Ramos (cell line): Measurements from ENCODE around the gene RNF34.

Experiments used
- in situ Hi-C: fragments of 300-500 bp; cut with MboI; formaldehyde crosslinking; loops from one replicate; pipeline ENCODE4 v1.14.3; 2022; ENCODE audit warnings: low sequenced_read_pairs; ENCODE audit not compliant: unreplicated experiment

The RNF34 gene

DNA sequence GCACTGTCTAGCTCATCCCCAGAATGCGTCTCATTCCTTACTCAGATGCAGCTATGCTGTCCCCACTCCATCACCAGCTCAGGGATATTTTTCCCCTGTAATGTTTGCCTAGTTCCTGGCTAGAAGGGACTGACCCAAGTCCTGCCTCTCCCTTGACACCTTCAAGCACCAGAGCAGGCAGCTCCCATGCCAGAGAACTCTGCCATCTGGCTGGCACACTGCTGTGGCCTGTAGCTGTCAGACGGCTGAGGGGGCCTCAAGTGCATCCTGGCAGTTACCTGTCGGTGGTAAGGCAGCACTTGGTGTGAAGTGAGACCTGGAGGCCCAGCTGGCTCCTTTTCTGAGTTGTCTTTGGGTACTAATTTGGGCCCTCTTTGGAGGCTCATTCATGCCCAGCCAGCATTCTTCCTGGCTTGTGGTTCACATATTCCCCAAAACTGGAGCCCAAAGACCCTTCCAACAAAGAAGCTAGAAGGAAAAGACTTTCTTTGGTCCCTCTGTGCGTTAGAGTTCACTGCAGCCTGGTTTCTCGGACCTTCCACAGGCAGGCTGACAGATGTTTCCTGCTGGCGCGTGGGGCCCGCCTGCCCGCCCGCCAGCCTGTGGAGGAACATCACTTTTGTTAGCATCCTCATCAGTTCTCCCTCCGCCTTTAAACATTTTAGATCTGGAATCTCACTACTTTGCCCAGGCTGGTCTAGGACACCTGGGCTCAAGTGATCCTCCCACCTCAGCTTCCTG, 33.0 kb downstream of the RNF34 start:
- in situ Hi-C loops: no loop called here

DNA sequence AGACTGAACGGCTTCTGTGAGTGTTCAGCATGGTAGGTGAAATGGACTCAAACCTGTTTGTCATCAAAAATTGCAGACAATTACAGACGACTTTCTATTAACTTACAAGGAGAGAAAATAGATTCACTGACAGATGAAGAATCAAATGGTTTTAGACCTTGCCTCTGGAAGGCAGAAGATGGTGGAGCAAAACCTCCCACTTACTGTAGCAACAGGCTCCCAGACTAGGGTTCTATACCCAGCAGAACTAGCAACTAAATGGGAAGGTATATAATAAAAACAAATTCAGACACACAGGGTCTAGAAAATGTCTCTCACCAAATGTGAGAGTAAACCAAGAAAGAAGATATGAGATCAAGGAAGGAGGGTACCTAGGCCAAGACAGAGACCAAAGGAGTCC, 36.8 kb downstream of the RNF34 start:
- in situ Hi-C loops: no loop called here

DNA sequence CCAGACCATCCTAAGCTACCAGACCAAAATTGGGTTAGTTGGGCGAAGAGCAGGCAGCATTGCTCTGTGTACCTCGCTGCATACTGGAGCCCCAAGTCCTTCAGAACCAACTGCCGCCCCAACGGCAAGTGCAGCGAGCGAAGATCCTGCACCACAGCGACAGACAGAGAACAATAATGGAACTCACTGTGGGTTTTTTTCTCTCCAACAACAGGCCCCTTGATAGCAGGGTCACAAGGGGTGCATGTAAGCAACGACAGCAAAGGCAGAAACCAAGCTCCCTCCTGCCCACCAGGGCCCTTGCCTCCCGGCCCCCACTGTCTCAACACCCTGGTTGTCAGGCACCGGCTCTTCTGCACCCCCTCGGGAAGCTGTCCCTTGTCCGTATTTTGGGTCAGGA, 39.0 kb downstream of the RNF34 start:
- in situ Hi-C loops: no loop called here

DNA sequence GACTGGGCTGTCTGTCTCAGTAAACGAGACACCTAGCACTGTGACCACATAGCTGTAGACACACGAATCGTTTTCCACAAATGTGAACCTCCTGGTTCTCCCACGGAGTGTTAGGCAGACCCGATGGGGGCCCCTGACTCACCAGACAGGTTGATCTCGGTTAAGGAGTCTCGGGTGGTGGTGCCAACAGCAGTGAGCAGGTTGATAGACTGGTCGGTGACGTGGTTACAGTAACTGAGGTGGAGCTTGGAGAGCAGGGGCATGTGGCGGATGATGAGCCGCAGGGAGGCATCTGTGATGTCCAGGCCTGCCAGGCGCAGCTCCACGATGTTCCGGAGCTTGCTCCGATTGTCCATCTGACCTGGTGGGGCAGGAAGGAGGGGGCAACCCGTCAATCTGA, 39.8 kb downstream of the RNF34 start:
- in situ Hi-C loops: loop anchor here (10.0 kb wide), 1 partner anchor 95 kb away; no protein-coding TSS in a partner anchor

DNA sequence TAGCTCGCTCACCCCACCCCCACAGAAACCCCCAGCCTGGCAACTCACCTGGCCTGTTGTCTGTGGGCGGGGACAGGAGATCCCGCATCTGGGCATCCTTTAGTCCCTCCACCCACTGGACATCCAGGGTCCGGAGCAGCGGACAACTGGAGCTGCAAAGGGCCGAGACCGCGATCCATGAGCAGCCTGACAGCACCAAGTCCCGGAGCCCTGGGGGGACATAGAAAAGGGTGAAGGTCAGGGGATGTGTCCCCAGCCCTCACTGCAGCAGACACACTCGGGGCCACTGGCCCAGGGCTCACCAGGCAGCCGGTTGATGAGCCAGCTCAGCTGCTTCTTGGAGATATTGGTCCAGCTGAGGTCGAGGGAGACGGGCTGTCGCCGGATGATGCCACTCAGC, 40.9 kb downstream of the RNF34 start:
- in situ Hi-C loops: loop anchor here (10.0 kb wide), 1 partner anchor 96 kb away; no protein-coding TSS in a partner anchor

DNA sequence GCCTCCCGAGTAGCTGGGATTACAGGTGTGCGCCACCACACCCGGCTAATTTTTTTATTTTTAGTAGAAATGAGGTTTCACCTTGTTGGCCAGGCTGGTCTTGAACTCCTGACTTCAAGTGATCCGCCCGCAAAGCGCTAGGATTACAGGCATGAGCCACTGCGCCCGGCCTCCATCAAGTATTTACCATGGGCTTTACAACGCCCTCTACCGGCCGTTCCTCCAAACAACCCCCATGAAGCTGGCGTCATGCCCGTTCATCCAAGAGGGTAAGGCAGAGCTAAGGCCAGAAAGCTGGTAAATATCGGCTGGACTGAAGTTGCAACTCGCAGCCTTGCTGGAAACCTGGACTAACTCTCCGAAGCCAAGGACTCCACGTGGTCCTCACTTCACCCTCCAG, 41.6 kb downstream of the RNF34 start:
- in situ Hi-C loops: loop anchor here (10.0 kb wide), 1 partner anchor 97 kb away; no protein-coding TSS in a partner anchor

DNA sequence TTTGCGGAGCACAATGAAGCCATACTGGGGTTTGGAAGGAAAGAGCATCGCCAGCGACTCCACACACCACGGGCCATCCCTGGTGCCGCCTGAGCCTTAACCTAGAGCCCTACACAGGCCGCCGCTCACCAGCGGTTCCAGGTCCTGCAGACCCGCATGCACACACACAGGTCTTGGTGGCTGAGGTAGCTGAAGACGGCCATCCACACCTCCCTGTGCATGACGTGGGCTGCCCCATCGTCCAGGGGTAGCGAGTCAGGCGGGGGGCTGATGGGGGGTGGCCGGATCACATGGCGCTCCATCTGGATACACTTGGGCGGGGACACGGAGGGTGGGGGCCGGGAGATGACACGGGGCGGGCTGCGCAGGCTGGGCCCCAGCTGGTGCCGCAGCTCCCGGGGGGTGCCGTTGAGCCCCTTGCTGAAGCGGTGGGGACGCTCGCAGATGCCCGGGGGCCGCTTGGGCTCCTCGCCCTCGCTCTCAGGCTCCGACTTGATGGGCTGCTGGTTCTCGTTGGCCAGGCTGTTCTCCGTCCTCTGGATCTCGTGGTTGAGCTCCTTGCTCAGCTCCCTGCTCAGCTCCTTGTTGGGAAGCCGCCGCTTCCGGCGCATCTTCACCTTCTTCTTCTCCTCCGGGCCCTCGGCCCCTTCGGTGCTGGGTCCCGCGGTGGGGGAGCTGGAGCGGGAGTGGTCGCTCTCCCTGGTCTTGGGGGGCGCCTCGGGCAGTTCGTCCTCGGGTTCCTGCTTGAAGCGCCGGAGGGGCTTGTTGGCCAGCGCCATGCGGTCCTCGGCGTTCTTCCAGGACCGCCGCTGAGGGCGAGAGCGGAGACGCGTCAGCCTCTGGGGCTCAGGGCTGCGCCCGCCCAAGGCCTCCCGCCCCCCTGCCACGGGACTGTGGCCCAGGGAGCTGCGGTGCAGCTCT, 42.4 kb downstream of the RNF34 start:
- in situ Hi-C loops: loop anchor here (10.0 kb wide), 1 partner anchor 97 kb away; no protein-coding TSS in a partner anchor

DNA sequence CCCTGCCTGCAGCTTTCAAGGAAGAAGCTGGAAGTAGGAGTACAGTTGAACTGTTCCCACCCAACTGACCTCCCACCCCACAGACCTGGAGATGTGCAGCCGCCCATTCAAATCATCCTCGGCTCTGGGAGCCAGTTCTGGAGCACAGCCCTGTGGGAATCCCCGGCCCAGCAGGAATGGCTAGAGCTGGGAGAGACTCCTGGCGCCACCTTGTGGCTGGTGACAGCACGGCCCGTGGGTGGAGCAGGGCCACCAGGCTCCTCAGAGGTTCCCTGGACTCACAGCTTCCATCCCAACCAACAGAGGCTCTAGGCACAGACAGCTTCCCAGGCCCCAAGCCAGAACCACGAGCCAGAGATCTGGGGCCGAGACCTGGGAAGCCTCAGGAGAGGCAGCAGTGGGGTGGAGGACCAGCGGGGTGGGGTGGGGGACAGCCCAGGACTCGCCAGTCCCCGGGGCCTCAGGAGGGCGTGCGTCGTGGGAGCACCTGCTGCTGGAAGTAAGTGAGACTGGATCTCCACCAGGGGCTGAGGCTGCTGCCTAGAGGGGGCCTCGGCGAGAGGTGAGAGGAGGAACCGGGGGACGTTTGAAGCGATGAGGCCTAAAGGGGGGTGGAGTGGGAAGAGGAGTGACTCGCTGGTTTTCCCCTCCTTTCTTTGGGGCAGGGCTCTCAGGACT, 43.4 kb downstream of the RNF34 start:
- in situ Hi-C loops: loop anchor here (10.0 kb wide), 1 partner anchor 99 kb away; no protein-coding TSS in a partner anchor

DNA sequence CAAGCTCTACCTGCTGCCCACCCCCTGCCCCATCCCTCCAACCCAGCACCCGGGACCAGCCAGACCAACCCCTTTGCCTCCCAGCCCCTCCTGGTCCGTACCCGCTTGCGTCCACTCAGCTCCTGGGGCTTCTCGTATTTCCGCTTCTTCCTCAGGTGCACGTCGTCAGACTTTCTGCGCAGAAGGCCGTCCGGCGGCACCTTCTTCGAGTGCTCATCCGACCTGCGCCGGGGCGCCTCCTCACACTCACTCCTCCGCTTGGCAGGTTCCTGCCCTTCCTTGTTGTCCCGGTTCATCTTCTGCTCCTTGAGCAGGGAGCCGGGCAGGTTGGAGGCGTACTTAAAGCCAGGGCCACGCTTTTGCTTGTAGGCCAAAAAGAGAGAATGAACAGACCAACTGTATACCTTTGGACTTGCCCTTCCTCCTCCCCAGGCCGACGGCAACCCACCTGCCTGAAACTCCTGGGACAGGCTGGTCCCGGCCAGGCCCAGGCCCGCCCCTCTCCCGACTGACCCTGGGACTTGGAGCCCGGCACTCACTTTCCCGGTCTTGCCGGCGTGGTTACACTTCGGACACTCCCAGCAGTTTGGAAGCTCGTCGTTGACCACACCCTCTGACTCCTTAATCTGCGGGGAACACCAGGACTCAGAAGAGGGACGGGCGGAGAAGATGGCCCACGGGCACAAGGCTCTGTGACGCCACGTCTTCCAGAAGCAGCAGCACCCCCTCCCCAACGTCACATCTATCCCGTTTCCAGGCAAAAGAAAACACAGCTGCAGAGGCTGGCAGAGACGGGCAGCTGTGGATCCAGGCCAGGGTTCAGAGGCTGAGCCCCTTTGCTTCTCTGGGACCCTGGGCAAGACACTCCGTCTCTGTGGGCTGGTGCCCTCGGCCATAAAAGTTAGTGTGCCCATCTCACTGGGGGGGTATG, 44.3 kb downstream of the RNF34 start:
- in situ Hi-C loops: loop anchor here (10.0 kb wide), 1 partner anchor 99 kb away; no protein-coding TSS in a partner anchor

DNA sequence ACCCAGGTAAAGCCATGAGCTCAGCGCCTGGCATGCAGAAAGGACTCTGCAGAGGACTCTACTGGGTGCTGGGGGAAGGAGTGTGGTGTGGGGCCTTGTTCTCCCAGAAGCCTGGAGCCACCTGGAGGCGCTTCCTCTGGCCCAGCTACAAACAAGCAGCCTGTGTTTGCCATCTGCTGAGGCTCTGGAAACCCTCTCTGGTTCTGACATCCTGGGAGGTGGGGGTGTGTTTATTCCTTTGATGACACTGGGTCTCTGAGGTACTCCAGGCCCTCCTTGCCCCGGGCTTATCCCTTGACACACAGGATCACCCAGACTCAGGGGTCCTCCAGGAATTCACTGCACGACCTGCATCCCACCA, 44.9 kb downstream of the RNF34 start:
- in situ Hi-C loops: loop anchor here (10.0 kb wide), 1 partner anchor 100 kb away; no protein-coding TSS in a partner anchor

DNA sequence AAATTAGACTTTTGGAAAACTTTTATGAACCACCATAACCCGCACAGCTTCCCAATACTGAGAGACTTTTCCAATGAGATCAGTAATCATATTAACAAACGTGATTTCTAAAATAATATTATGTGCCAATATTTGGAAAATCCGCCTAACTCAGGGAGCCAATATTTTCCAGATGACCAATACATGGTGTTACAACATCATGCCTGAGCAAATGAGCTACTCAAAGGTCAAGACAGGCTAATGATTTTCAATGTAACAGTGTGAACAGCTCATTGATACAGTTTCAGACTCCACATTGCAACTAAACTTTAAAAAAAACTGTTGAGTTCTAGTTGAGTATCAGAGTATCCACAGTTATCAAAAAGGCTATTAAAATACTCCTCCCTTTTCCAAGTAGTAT, 46.8 kb downstream of the RNF34 start:
- in situ Hi-C loops: loop anchor here (10.0 kb wide), 1 partner anchor 102 kb away; no protein-coding TSS in a partner anchor

DNA sequence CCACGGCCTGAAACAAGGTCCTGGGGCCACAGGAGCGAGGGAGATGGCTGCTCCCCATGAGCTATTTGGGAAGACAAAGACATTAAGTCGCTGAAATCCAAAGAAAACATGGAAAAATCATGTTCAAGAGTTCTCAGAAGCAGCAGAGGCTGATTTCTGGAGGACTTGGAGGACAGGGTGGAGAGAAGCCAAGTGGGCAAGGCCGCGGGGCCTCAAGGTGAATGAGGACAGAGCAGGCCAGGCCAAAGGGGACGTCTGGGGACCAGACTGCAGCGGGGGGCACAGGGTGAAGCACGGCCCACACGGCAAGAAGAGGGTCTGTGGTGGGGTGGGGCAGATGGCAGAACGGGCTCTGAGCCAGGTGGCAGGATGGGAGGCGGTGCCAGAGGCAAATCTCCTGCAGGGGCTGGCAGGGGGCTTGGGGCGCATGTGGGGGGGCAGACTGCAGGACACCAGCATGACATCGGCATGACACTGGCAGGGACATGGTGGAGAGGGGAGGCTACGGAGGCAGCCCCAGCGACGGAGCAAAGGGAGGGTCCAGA, 48.9 kb downstream of the RNF34 start:
- in situ Hi-C loops: loop anchor here (10.0 kb wide), 1 partner anchor 104 kb away; no protein-coding TSS in a partner anchor

DNA sequence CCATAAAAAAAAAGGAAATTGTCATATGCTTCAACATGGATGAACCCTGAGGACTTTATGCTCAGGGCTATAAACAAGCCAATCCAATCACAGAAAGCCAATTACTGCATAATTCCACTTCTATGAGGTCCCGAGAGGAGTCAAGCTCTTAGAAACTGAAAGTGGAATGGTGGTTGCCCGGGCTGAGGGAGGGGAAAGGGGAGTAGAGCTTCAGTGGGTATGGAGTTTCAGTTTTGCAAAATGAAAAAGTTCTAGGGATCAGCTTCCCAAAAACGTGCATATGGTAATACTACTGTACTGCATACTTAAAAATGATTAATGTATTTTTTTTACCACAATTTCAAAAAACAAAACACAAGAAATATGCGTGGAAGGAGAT, 52.0 kb downstream of the RNF34 start:
- in situ Hi-C loops: no loop called here

DNA sequence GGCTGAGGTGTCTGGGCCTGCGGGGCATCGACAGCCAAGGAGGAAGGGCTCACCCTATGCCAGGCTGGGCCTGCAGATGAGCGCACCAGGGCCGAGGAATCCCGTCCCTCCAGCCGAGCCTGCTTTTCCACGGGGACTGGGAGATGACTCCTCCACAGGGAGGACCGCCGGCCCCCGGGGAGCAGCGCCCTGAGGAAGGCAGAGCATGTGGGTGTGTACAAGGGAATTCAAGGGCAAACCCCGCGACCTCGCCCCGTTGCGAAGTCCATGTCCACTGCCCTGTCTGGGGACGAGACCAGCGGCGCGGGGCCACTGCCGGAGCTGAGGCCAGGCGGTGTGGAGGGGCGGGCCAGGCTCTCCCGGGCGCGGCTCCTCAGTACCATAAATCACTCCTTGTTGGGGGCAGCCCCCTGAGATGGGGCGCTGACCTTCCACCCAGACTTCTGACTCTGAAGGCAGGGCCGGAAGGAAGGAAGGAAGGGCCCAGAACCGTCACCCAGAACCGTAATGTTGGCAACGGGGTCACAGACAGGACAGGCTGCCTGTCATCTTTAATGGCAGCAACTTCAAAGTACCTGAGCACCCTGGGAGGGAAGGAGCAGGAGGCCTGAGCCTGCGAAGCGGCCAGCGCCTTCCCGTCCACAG, 52.5 kb downstream of the RNF34 start:
- in situ Hi-C loops: no loop called here

DNA sequence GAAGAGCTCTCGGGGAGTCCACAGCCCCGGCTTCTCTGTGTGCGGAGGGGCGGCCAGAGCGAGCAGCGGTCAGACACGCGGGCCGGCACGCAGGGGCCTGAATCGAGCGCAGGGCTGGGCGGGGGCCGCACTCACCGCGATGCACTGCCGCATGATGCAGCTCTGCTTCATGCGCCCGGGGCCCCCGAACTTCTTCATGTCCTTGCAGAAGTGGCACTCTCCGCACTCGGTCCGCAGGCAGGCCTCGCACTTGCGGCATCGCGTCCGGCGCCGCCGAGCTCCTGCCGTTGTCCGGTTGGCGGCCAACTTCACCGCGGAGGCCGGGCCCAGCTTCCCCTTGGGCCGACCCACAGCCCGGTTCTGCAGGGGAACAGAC, 53.1 kb downstream of the RNF34 start:
- in situ Hi-C loops: no loop called here

DNA sequence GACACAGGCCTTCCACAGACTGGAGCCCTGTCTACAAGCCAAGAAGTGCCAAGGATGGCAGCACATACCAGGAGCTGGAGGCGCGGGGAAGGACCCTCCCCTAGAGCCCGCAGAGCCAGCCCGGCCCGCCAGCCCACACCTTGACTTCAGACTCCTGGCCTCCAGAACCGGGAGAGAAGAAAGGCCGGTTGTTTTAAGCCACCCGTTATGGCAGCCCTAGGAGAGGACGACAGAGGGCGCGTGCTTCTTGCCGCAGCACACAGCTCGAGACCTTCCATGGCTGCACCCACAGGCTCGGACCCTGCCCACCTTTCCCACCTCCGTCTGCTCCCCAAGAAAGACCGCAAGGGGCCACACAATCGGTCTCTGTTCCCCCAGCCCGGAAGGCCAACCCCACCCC, 53.7 kb downstream of the RNF34 start:
- in situ Hi-C loops: no loop called here

DNA sequence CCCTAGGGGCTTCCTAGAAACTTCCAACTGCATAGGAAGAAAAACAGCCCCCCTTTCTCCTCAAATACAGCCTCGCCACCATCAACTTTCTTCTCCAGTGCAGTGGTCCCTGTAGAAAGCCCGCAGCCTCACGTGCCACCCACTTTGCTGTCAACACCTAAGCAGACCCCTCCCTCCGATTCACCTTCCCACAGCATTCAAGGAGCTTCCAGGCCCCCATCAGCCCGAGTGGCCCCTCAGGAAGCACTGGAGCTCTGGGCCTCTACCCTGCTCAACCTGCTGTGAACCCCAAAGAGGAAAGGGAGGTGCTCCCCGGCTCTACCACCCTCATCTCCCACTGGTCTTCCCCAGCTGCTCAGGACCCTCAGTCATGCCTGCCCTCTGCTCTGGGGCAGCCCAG, 55.0 kb downstream of the RNF34 start:
- in situ Hi-C loops: no loop called here

DNA sequence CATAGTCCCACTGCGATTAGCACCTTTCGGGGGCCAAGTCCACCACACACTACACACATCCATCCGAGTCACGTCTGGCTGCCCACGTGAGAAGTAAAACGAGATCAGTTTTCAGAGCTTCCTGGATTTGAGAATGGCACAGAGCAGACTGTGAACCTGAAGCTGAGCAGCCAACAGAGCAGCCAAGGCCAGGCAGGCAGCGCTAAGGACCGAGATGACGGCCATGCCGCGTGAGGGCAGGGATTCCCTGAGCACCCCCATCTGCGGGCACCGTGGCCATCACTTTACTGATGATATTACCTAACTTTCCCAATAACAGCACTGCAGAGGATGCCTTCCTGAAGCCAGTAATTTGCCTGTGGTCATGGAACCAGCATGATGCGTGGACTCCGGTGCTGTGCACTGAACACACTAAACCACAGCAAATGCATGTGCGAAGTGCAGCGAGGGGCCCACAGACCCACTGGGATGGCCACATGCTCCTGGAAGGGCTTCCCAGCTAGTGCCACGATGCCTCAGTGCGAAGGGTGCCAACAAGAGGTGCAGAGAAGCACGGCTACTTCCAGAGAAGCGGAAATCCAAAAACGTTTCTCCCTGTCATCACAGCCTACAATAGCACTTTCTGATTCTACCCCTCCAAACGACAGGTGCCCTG, 56.0 kb downstream of the RNF34 start:
- in situ Hi-C loops: no loop called here
